Liver (tissue), 9 donors: ENCODE data around the gene ACOT13. TPM values are rescaled to one million over a fixed set of nuclear protein-coding genes. Genes with fewer than 3 reads are reported as not detected.
"Not testable (repeated sequence)": the region's sequence is repeated elsewhere in the genome, so short reads cannot be mapped to it uniquely, and the experiment has no call there.

Experiments
- DNase-seq: peaks from one replicate; pipeline ENCODE4 v3.0.0-alpha.2; 2017; ENCODE audit warnings: low spot score
- H3K27ac ChIP-seq, 2 donors: one replicate each; pipeline ENCODE4 v1.7.0; 2013; ENCODE audit warnings: inconsistent platforms in 2 of 2, low read length in 2 of 2, control low read depth in 1 of 2, low read depth in 1 of 2, mild to moderate bottlenecking in 1 of 2
- H3K27me3 ChIP-seq, 4 donors: one replicate each; pipeline versions ENCODE4 v1.6.1 to v1.7.0; 2013; ENCODE audit warnings: low read length in 3 of 4, inconsistent platforms in 1 of 4, mild to moderate bottlenecking in 1 of 4, moderate library complexity in 1 of 4; ENCODE audit not compliant: control insufficient read depth in 4 of 4, insufficient read depth in 4 of 4
- H3K36me3 ChIP-seq, 4 donors: one replicate each; pipeline versions ENCODE4 v1.6.1 to v1.7.0; 2013; ENCODE audit warnings: low read length in 3 of 4, mild to moderate bottlenecking in 3 of 4, low read depth in 1 of 4, moderate library complexity in 1 of 4; ENCODE audit not compliant: control insufficient read depth in 4 of 4, insufficient read depth in 3 of 4
- H3K4me1 ChIP-seq, 4 donors: one replicate each; pipeline versions ENCODE4 v1.6.1 to v1.7.0; 2013; ENCODE audit warnings: low read length in 3 of 4, mild to moderate bottlenecking in 3 of 4, moderate library complexity in 1 of 4; ENCODE audit not compliant: control insufficient read depth in 4 of 4, insufficient read depth in 4 of 4
- H3K4me3 ChIP-seq, 3 donors: one replicate each; pipeline versions ENCODE4 v1.6.1 to v1.7.0; 2013; ENCODE audit warnings: low read length in 3 of 3, control low read depth in 1 of 3, low read depth in 1 of 3, mild to moderate bottlenecking in 1 of 3
- H3K9ac ChIP-seq, 2 donors: one replicate each; pipeline ENCODE4 v1.7.0; 2013; ENCODE audit warnings: low read length in 2 of 2, mild to moderate bottlenecking in 2 of 2, moderate library complexity in 2 of 2, control low read depth in 1 of 2, low read depth in 1 of 2
- H3K9me3 ChIP-seq, 4 donors: one replicate each; pipeline versions ENCODE4 v1.6.1 to v1.7.0; 2013; ENCODE audit warnings: low read length in 3 of 4; ENCODE audit not compliant: control insufficient read depth in 4 of 4
- EGR1 ChIP-seq, 2 donors: IDR thresholded peaks; 2 replicates each; pipeline ENCODE4 v1.6.1; 2016 to 2018; ENCODE audit warnings: antibody characterized with exemption in 2 of 2, low read depth in 2 of 2
- FOXA2 ChIP-seq: IDR thresholded peaks from 2 replicates; pipeline ENCODE4 v1.6.1; 2016; ENCODE audit warnings: antibody characterized with exemption
- HNF4A ChIP-seq, 2 donors: conservative IDR thresholded peaks; 2 replicates each; pipeline ENCODE4 v1.6.1; 2016; ENCODE audit warnings: antibody characterized with exemption in 2 of 2, mild to moderate bottlenecking in 2 of 2
- HNF4G ChIP-seq: IDR thresholded peaks from 2 replicates; pipeline ENCODE4 v1.6.1; 2016; ENCODE audit warnings: antibody characterized with exemption
- NR2F2 ChIP-seq: IDR thresholded peaks from 2 replicates; pipeline ENCODE4 v1.6.1; 2016; ENCODE audit warnings: antibody characterized with exemption
- RAD21 ChIP-seq, 2 donors: IDR thresholded peaks; 2 replicates each; pipeline ENCODE4 v1.6.1; 2016; ENCODE audit warnings: antibody characterized with exemption in 2 of 2, mild to moderate bottlenecking in 2 of 2
- RXRA ChIP-seq, 2 donors: IDR thresholded peaks; 2 replicates each; pipeline ENCODE4 v1.6.1; 2017 to 2018; ENCODE audit warnings: antibody characterized with exemption in 2 of 2, mild to moderate bottlenecking in 1 of 2
- SP1 ChIP-seq: IDR thresholded peaks from 2 replicates; pipeline ENCODE4 v1.6.1; 2018; ENCODE audit warnings: antibody characterized with exemption, mild to moderate bottlenecking
- TAF1 ChIP-seq: conservative IDR thresholded peaks from 2 replicates; pipeline ENCODE4 v1.6.1; 2016; ENCODE audit warnings: antibody characterized with exemption, mild to moderate bottlenecking
- WGBS: extraction: QIAGEN DNeasy Blood & Tissue Kit; methylation state at CpG from one replicate; pipeline ENCODE4 v1.1.7; 2013; 5-methylcytosine and 5-hydroxymethylcytosine counted together
- polyA plus RNA-seq, 2 donors: library from polyadenylated mRNA; stranded (reverse) in 1 of 2; unstranded in 1 of 2; fragments of 200-250 nt in 1 of 2; fragments of >200 nt in 1 of 2; fragmentation: Nextera tagmentation in 1 of 2; extraction: Ambion mirVana in 1 of 2; gene quantifications; one replicate each; pipeline versions ENCODE4 v1.2.1 to v1.2.3, GENCODE V29; 2013 to 2015
- total RNA-seq, 2 donors: library from RNA; depleted of rRNA; stranded (reverse); fragments of >200 nt; gene quantifications; one replicate each; pipeline ENCODE4 v1.2.3, GENCODE V29; 2014
- TF ChIP-seq, protein P1 (sequence below): fragments of 150-350 bp; IDR thresholded peaks from 2 replicates; pipeline ENCODE4 v1.5.1; 2017; ENCODE audit warnings: improper control_type of control experiment, low read depth, low read length; ENCODE audit not compliant: missing input control
- TF ChIP-seq, protein P2 (sequence below): IDR thresholded peaks from 2 replicates; pipeline ENCODE4 v1.6.1; 2016; ENCODE audit warnings: antibody characterized with exemption
- TF ChIP-seq, protein P3 (sequence below): IDR thresholded peaks from 2 replicates; pipeline ENCODE4 v1.6.1; 2016; ENCODE audit warnings: antibody characterized with exemption, mild to moderate bottlenecking
- donor health status: healthy.
- donor health status: healthy.
- donor health status: healthy.
- donor health status: healthy.
- donor health status: healthy.

The ACOT13 gene
- total and polyA plus RNA-seq, 4 donors = 9.9 to 90.0 (median 21.3) TPM

DNA sequence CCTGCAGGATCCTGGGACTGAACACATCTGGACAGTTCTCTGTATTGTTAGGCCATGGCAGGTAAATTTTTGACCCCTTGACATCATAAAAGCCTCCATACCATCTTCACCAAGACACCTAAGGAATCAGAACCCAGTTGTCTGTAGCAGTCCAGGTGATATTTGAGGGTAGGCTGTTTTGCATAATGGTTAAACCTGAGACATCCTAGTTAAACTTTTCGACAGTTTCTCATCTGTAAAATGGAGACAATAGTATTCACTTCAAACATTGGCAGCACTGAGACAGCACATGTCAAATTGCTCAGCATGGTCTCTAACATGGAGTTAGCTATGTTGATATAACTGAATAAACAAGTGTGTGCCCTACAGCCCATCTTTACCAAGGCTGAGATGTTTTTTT, 27.3 kb downstream of the ACOT13 start:
- TF ChIP-seq HNF4A (conservative IDR thresholded peaks at IDR 0.05) (no peak), FOXA2 (peak; percentile 45)
- Histone ChIP-seq H3K4me1 (peaks cover 0 to 19% (median 12%) of the 10 kb centered on the region in 4 donors), H3K36me3 (peaks cover 0 to 11% (median 3%) of the 10 kb centered on the region in 4 donors), H3K4me3 (no peak overlapping the region), H3K27ac (no peak overlapping the region), H3K9me3 (no peaks in the 10 kb centered on the region), H3K9ac (no peak overlapping the region), H3K27me3 (no peaks in the 10 kb centered on the region)
- no peak for DNase-seq
- 80% methylated on average over 1 of the region's 1 CpG for WGBS

DNA sequence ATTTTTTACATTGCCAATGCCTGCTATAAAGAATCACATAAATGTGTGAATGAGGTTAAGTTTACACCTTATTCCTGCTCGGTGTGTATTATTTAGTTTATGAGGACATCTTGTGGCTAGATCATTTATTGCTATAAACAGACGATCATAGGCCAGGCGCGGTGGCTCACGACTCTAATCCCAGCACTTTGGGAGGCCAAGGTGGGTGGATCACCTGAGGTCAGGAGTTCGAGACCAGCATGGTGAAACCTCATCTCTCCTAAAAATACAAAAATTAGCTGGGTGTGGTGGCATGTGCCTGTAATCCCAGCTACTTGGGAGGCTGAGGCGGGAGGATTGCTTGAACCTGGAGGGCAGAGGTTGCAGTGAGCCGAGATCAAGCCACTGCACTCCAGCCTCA, 28.8 kb downstream of the ACOT13 start:
- Histone ChIP-seq H3K36me3 (peaks cover 0 to 15% (median 4%) of the 10 kb centered on the region in 4 donors), H3K4me1 (peaks cover 2 to 13% (median 10%) of the 10 kb centered on the region in 4 donors)
- not testable (repeated sequence) for H3K4me3 ChIP-seq, H3K27me3 ChIP-seq, H3K9ac ChIP-seq, H3K27ac ChIP-seq, DNase-seq, H3K9me3 ChIP-seq
- 30% methylated on average over 8 of the region's 8 CpGs for WGBS
- peak; percentile 85 to 90 for TF ChIP-seq RAD21 (IDR thresholded peaks at IDR 0.05)
- TF ChIP-seq HNF4A (conservative IDR thresholded peaks at IDR 0.05) = peak in 1 of 2 donors; percentile 7
- TF ChIP-seq, protein P1, sequence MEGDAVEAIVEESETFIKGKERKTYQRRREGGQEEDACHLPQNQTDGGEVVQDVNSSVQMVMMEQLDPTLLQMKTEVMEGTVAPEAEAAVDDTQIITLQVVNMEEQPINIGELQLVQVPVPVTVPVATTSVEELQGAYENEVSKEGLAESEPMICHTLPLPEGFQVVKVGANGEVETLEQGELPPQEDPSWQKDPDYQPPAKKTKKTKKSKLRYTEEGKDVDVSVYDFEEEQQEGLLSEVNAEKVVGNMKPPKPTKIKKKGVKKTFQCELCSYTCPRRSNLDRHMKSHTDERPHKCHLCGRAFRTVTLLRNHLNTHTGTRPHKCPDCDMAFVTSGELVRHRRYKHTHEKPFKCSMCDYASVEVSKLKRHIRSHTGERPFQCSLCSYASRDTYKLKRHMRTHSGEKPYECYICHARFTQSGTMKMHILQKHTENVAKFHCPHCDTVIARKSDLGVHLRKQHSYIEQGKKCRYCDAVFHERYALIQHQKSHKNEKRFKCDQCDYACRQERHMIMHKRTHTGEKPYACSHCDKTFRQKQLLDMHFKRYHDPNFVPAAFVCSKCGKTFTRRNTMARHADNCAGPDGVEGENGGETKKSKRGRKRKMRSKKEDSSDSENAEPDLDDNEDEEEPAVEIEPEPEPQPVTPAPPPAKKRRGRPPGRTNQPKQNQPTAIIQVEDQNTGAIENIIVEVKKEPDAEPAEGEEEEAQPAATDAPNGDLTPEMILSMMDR = peak; percentile 55

DNA sequence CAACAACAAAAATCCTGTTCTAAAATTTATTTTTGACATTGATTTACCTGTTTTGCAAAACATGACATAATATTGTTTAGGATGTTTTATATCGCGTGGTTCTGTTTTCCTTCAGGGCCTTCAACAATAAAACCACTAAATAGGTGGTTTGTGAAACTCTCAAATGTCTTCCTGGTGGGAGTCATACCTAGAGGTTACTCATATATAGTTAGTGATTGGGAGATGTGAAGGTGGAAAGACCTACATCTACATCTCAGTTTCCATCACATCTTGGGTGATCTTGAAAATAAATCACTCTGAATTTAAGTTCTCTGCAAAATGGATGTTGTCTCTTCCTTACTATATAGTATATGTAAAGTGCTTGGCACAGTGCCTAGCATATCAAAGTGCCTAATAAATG, 29.2 kb downstream of the ACOT13 start:
- WGBS = 94% methylated on average over 2 of the region's 2 CpGs
- no peak overlapping the region for H3K4me3 ChIP-seq
- H3K27ac ChIP-seq = no peak overlapping the region
- H3K27me3 ChIP-seq = no peaks in the 10 kb centered on the region
- TF ChIP-seq, protein P2, sequence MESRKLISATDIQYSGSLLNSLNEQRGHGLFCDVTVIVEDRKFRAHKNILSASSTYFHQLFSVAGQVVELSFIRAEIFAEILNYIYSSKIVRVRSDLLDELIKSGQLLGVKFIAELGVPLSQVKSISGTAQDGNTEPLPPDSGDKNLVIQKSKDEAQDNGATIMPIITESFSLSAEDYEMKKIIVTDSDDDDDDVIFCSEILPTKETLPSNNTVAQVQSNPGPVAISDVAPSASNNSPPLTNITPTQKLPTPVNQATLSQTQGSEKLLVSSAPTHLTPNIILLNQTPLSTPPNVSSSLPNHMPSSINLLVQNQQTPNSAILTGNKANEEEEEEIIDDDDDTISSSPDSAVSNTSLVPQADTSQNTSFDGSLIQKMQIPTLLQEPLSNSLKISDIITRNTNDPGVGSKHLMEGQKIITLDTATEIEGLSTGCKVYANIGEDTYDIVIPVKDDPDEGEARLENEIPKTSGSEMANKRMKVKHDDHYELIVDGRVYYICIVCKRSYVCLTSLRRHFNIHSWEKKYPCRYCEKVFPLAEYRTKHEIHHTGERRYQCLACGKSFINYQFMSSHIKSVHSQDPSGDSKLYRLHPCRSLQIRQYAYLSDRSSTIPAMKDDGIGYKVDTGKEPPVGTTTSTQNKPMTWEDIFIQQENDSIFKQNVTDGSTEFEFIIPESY = no peak
- TF ChIP-seq SP1 = no peak
- H3K9ac ChIP-seq = no peak overlapping the region
- peaks cover 2 to 12% (median 10%) of the 10 kb centered on the region in 4 donors for H3K4me1 ChIP-seq
- peaks cover under 1 to 15% (median 4%) of the 10 kb centered on the region in 4 donors for H3K36me3 ChIP-seq
- no peak for DNase-seq
- no peaks in the 10 kb centered on the region for H3K9me3 ChIP-seq

DNA sequence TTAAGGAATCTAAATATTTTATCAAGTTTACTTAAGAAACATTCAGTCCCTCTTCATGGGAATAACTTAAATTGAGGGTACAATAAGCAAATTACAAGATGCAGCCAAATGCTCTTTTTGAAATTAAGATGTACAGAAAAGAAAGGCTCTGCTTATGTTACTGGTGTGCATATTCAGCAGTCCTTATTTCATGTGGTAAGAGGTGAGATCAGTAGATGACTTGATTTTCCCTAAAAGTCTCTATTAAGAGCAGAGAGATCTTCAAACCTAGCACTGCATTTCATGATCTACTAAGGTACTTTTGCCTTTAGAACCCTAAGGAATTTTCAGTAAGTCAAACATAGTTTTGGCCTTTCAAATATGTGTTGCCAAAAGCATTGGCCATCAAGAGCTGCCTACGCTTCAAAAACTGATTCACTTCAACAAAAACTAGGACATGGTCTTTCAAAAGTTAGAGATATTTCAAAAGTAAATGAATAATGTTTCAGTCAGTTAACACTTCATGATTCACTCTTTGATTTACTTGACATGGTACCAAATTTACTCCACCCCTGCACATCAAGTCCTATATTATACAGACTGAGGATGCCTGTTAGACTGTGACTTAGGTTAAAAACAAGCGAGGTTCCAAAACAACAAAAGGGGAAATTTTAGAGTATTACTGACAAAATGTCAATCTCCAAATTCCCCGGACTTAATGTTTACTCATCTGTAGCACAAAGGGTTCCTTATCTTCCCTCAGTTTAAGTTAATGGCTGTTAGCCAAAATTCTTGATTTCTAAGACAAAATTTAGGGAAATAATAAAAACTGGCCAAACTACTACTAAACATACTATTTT, 32.9 kb downstream of the ACOT13 start:
- H3K4me1 ChIP-seq = peaks cover 0 to 6% (median 3%) of the 10 kb centered on the region in 4 donors
- H3K27me3 ChIP-seq = no peaks in the 10 kb centered on the region
- H3K27ac ChIP-seq = no peak overlapping the region
- no peak overlapping the region for H3K4me3 ChIP-seq
- WGBS = 44% methylated on average over 3 of the region's 3 CpGs
- peaks cover 7 to 43% (median 20%) of the 10 kb centered on the region in 4 donors for H3K36me3 ChIP-seq
- no peak overlapping the region for H3K9ac ChIP-seq
- no peak for DNase-seq
- H3K9me3 ChIP-seq = no peaks in the 10 kb centered on the region
- TF ChIP-seq, protein P1 = no peak
- no peak for TF ChIP-seq FOXA2
- TF ChIP-seq RXRA (IDR thresholded peaks at IDR 0.05) = no peak
- no peak for TF ChIP-seq HNF4G
- no peak for TF ChIP-seq RAD21 (IDR thresholded peaks at IDR 0.05)
- TF ChIP-seq, protein P3, sequence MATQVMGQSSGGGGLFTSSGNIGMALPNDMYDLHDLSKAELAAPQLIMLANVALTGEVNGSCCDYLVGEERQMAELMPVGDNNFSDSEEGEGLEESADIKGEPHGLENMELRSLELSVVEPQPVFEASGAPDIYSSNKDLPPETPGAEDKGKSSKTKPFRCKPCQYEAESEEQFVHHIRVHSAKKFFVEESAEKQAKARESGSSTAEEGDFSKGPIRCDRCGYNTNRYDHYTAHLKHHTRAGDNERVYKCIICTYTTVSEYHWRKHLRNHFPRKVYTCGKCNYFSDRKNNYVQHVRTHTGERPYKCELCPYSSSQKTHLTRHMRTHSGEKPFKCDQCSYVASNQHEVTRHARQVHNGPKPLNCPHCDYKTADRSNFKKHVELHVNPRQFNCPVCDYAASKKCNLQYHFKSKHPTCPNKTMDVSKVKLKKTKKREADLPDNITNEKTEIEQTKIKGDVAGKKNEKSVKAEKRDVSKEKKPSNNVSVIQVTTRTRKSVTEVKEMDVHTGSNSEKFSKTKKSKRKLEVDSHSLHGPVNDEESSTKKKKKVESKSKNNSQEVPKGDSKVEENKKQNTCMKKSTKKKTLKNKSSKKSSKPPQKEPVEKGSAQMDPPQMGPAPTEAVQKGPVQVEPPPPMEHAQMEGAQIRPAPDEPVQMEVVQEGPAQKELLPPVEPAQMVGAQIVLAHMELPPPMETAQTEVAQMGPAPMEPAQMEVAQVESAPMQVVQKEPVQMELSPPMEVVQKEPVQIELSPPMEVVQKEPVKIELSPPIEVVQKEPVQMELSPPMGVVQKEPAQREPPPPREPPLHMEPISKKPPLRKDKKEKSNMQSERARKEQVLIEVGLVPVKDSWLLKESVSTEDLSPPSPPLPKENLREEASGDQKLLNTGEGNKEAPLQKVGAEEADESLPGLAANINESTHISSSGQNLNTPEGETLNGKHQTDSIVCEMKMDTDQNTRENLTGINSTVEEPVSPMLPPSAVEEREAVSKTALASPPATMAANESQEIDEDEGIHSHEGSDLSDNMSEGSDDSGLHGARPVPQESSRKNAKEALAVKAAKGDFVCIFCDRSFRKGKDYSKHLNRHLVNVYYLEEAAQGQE = no peak
- no peak for TF ChIP-seq TAF1
- no peak for TF ChIP-seq NR2F2
- TF ChIP-seq EGR1 (IDR thresholded peaks at IDR 0.05; ENCODE audit: low read depth in 2 of 2) = no peak
